Activated CD8-positive, alpha-beta memory T cell treated with anti-CD3 and anti-CD28 coated beads, Interleukin-2, amount 10 ng/mL, durations not matched to agents 7 days and 5 days (primary cell): ENCODE results near the gene USP1. TPM values are rescaled to one million over a fixed set of nuclear protein-coding genes. Genes with fewer than 3 reads are reported as not detected.

Experiments used
- ATAC-seq: fragments of 150-1000 bp; cut with Tn5 transposase; one replicate; pipeline ENCODE4 v1.10.0; 2021; ENCODE audit warnings: moderate library complexity
- CTCF ChIA-PET: fragments of 350-600 bp; sonication (Branson Sonifier 250); formaldehyde crosslinking; loops from one replicate; lab custom pipeline; 2021; ENCODE audit warnings: antibody characterized with exemption; lab: Charles Lee
- DNase-seq: peaks from one replicate; pipeline ENCODE4 v3.0.0-alpha.2; 2020
- H3K27ac Mint-ChIP-seq: one replicate; pipeline ENCODE4 v1.8.0; 2021; ENCODE audit warnings: mild to moderate bottlenecking, mixed read lengths
- H3K27me3 Mint-ChIP-seq: one replicate; pipeline ENCODE4 v1.8.0; 2021; ENCODE audit warnings: mixed read lengths
- H3K36me3 Mint-ChIP-seq: one replicate; pipeline ENCODE4 v1.8.0; 2021; ENCODE audit warnings: mild to moderate bottlenecking, mixed read lengths
- H3K4me1 Mint-ChIP-seq: one replicate; pipeline ENCODE4 v1.8.0; 2021; ENCODE audit warnings: mixed read lengths
- H3K4me3 Mint-ChIP-seq: one replicate; pipeline ENCODE4 v1.8.0; 2021; ENCODE audit warnings: mild to moderate bottlenecking, moderate library complexity, mixed read lengths
- H3K9me3 Mint-ChIP-seq: one replicate; pipeline ENCODE4 v1.8.0; 2022; ENCODE audit warnings: low read depth, mixed read lengths
- total RNA-seq, 2 experiments: library from RNA; stranded (reverse); gene quantifications; one replicate each; pipeline ENCODE4 v1.2.3, GENCODE V29; 2021

Gene USP1
- total RNA-seq, 2 experiments from 2014 or later, result 76.2 to 84.7 TPM

DNA sequence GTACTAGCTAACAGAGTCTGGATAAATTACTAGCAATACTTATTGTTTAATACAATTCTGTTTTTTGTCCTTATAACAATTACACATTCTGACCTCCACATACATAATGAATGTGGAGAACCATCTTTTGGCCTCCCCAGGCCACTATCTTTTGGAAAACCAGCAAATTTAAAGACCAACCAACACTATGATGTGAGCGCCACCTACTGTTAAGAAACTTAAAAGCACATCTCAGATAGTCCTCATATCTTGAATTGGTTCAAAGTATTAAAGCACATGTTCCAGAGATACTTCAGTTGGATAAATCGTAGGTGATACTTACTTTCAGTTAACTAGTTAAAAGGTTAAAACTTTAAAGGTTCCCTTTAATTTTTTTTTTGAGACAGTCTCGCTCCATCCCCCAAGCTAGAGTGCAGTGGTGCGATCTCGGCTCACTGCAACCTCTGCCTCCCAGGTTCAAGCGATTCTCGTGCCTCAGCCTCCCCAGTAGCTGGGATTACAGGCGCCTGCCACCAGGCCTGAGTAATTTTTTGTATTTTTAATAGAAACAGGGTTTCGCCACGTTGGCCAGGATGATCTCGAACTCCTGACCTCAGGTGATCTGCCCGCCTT is 29.3 kb upstream of the USP1 start:
- Mint-ChIP-seq H3K27me3 (no peaks in the 10 kb centered on the region), H3K4me3 (no peak overlapping the region), H3K4me1 (no peaks in the 10 kb centered on the region), H3K9me3 (no peaks in the 10 kb centered on the region), H3K36me3 (no peaks in the 10 kb centered on the region), H3K27ac (no peak overlapping the region)
- CTCF ChIA-PET, result interaction anchor here (0.6 to 5.4 kb wide), 6 partner anchors 9 to 339 kb away, joined by 3 to 38 read pairs (median 3); no protein-coding TSS in a partner anchor
- no peak for DNase-seq
- ATAC-seq, result no peak

GRCh38 chr1:62415687-62416086 is 21.2 kb upstream of the USP1 start:
- no peak overlapping the region for H3K4me3 Mint-ChIP-seq
- CTCF ChIA-PET, result no interaction called here
- DNase-seq (no peak), ATAC-seq (no peak)
- no peaks in the 10 kb centered on the region for H3K36me3 Mint-ChIP-seq
- H3K9me3 Mint-ChIP-seq, result no peaks in the 10 kb centered on the region
- peaks cover 19% of the 10 kb centered on the region for H3K27me3 Mint-ChIP-seq
- no peak overlapping the region for H3K27ac Mint-ChIP-seq
- H3K4me1 Mint-ChIP-seq, result no peaks in the 10 kb centered on the region

GRCh38 chr1:62417351-62417999 is 19.4 kb upstream of the USP1 start:
- Mint-ChIP-seq H3K4me3 (no peak overlapping the region), H3K27ac (no peak overlapping the region), H3K9me3 (no peaks in the 10 kb centered on the region), H3K36me3 (no peaks in the 10 kb centered on the region), H3K4me1 (no peaks in the 10 kb centered on the region), H3K27me3 (peaks cover 19% of the 10 kb centered on the region)
- CTCF ChIA-PET, result no interaction called here
- ATAC-seq, result no peak
- no peak for DNase-seq

- H3K4me1 Mint-ChIP-seq, result no peaks in the 10 kb centered on the region
- peaks cover 15% of the 10 kb centered on the region for H3K27me3 Mint-ChIP-seq
- ATAC-seq, result no peak
- CTCF ChIA-PET, result no interaction called here
- no peak overlapping the region for H3K27ac Mint-ChIP-seq
- no peak overlapping the region for H3K4me3 Mint-ChIP-seq
- H3K36me3 Mint-ChIP-seq, result no peaks in the 10 kb centered on the region
- H3K9me3 Mint-ChIP-seq, result no peaks in the 10 kb centered on the region
- no peak for DNase-seq
These were observed 16.6 kb upstream of the USP1 start for GRCh38 chr1:62420214-62420613.

DNA sequence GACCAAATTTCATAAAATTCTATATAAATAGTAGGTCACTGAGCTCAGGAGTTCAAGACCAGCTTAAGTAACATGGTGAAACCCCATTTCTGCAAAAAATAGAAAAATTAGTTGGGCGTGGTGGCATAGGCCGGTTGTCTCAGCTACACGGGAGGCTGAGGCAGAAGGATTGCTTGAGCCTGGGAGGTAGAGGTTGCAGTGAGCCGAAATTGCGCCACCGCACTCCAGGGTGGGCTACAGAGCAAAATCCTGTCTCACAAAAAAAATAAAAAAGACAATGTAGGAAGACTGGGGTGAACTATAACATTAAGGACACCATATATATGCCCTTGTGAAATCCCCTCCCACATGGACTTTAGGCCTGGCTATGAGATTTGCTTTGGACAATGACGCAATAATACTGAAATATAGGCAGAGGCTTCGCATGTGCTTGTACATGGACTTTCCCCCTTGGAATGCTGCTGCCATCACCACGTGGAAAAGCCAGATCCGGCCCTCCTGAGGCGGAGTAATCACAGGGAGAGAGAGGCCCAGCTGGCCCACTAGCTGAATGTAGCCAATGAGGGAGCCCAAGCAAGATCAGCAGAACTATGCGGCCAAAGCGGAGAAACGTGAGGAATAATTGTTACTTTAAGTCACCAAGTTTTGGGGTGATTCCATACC is 13.1 kb upstream of the USP1 start:
- H3K36me3 Mint-ChIP-seq, result no peaks in the 10 kb centered on the region
- CTCF ChIA-PET, result no interaction called here
- peaks cover 4% of the 10 kb centered on the region for H3K27me3 Mint-ChIP-seq
- H3K27ac Mint-ChIP-seq, result no peak overlapping the region
- ATAC-seq (no peak), DNase-seq (no peak)
- no peaks in the 10 kb centered on the region for H3K4me1 Mint-ChIP-seq
- no peaks in the 10 kb centered on the region for H3K9me3 Mint-ChIP-seq
- H3K4me3 Mint-ChIP-seq, result no peak overlapping the region

DNA sequence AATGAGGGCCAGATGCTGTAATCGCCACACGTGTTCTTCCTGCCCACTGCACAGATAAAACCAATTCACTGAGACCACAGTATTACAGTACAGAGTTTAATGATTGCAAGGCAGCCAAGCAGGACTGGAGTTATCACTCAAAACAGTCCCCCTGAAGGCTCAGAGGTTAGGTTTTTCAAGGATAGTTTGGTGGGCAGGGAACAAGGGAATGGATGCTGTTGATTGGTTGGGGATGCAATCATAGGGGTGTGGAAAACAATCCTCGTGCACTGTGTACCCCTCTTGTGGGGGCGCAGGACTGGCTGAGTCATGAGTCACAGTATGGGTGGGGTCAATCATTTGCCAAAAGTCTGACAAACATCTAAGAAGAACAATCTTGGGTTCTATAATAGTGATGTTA is 12.4 kb upstream of the USP1 start:
- CTCF ChIA-PET, result no interaction called here
- Mint-ChIP-seq H3K4me1 (no peaks in the 10 kb centered on the region), H3K36me3 (no peaks in the 10 kb centered on the region), H3K9me3 (no peaks in the 10 kb centered on the region), H3K4me3 (no peak overlapping the region), H3K27me3 (peaks cover 2% of the 10 kb centered on the region), H3K27ac (no peak overlapping the region)
- ATAC-seq, result no peak
- DNase-seq, result no peak

- H3K9me3 Mint-ChIP-seq, result no peaks in the 10 kb centered on the region
- no peaks in the 10 kb centered on the region for H3K36me3 Mint-ChIP-seq
- no peak overlapping the region for H3K4me3 Mint-ChIP-seq
- ATAC-seq (no peak), DNase-seq (no peak)
- no peaks in the 10 kb centered on the region for H3K4me1 Mint-ChIP-seq
- CTCF ChIA-PET, result no interaction called here
- H3K27ac Mint-ChIP-seq, result no peak overlapping the region
- H3K27me3 Mint-ChIP-seq, result peaks cover 2% of the 10 kb centered on the region
These were observed 11.8 kb upstream of the USP1 start for GRCh38 chr1:62425041-62425440.

DNA sequence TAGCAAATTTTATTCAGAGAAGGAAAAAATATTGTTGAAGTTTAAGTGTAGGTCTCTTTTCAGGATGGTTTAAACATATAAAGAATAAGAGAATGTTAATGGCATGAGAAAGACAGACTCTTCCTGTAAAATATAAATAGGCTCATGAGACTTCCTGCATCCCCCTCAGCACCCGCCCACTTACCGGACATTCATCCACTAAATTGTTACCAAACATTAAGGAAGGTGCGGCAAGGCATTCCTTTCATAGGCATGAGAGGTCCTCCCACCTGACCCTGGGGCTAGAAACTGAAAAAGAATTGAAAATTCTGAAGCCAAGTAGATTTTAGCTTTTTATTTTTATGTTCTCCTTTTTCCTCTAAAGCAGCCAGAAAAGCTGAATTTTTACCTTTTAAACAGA is 10.6 kb upstream of the USP1 start:
- H3K27ac Mint-ChIP-seq, result no peak overlapping the region
- ATAC-seq (no peak), DNase-seq (no peak)
- no peaks in the 10 kb centered on the region for H3K27me3 Mint-ChIP-seq
- H3K4me1 Mint-ChIP-seq, result no peaks in the 10 kb centered on the region
- no peaks in the 10 kb centered on the region for H3K9me3 Mint-ChIP-seq
- H3K36me3 Mint-ChIP-seq, result no peaks in the 10 kb centered on the region
- CTCF ChIA-PET, result no interaction called here
- no peak overlapping the region for H3K4me3 Mint-ChIP-seq

GRCh38 chr1:62426794-62427193 is 10.1 kb upstream of the USP1 start:
- no peaks in the 10 kb centered on the region for H3K36me3 Mint-ChIP-seq

GRCh38 chr1:62428351-62428750 is 8.5 kb upstream of the USP1 start:
- DNase-seq, result no peak
- Mint-ChIP-seq H3K36me3 (no peaks in the 10 kb centered on the region), H3K27ac (no peak overlapping the region), H3K4me3 (no peak overlapping the region), H3K9me3 (no peaks in the 10 kb centered on the region), H3K27me3 (peaks cover 3% of the 10 kb centered on the region), H3K4me1 (no peaks in the 10 kb centered on the region)
- ATAC-seq, result no peak
- CTCF ChIA-PET, result no interaction called here

More at GRCh38 chr1:62426794-62427193, 10.1 kb upstream of the USP1 start:
- Mint-ChIP-seq H3K9me3 (no peaks in the 10 kb centered on the region), H3K4me1 (no peaks in the 10 kb centered on the region), H3K27me3 (no peaks in the 10 kb centered on the region), H3K4me3 (no peak overlapping the region), H3K27ac (no peak overlapping the region)
- ATAC-seq, result no peak
- no peak for DNase-seq
- CTCF ChIA-PET, result no interaction called here

GRCh38 chr1:62429581-62429980 is 7.3 kb upstream of the USP1 start:
- H3K27me3 Mint-ChIP-seq, result peaks cover 3% of the 10 kb centered on the region
- no peak overlapping the region for H3K4me3 Mint-ChIP-seq
- ATAC-seq, result no peak
- CTCF ChIA-PET, result no interaction called here
- H3K27ac Mint-ChIP-seq, result no peak overlapping the region
- no peaks in the 10 kb centered on the region for H3K36me3 Mint-ChIP-seq
- peaks cover 7% of the 10 kb centered on the region for H3K4me1 Mint-ChIP-seq
- no peak for DNase-seq
- no peaks in the 10 kb centered on the region for H3K9me3 Mint-ChIP-seq

GRCh38 chr1:62433861-62434617 is 2.8 kb upstream of the USP1 start:
- no peak for ATAC-seq
- H3K9me3 Mint-ChIP-seq, result no peaks in the 10 kb centered on the region
- H3K27ac Mint-ChIP-seq, result no peak overlapping the region
- CTCF ChIA-PET, result no interaction called here
- peaks cover 3% of the 10 kb centered on the region for H3K27me3 Mint-ChIP-seq
- H3K4me3 Mint-ChIP-seq, result peak overlapping the region; percentile 26
- peaks cover 16% of the 10 kb centered on the region for H3K4me1 Mint-ChIP-seq
- no peak for DNase-seq
- H3K36me3 Mint-ChIP-seq, result peaks cover 9% of the 10 kb centered on the region

DNA sequence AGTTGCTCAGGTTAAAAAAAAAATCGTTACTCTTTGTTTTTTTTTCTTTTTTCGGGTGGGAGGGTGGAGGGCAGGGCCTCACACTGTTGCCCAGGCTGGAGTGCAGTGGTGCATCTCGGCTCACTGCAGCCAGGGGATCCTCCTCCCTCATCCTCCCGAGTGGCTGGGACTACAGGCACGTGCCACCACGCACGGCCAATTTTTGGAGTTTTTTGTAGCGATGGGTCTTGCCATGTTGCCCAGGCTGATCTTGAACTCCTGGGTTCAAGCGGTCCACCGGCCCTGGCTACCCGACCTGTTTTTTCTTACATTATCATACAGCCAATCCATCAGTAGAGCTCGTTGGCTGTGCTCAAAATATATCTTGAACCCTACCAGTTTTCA is 2.2 kb upstream of the USP1 start:
- Mint-ChIP-seq H3K4me3 (peak overlapping the region; percentile 41), H3K9me3 (no peaks in the 10 kb centered on the region), H3K27me3 (peaks cover 3% of the 10 kb centered on the region), H3K36me3 (peaks cover 9% of the 10 kb centered on the region), H3K27ac (no peak overlapping the region), H3K4me1 (peaks cover 16% of the 10 kb centered on the region)
- no peak for DNase-seq
- CTCF ChIA-PET, result no interaction called here
- no peak for ATAC-seq
